ENCODE results near the gene HS1BP3.
A peak's percentile ranks its signal among the peaks of the same experiment; 100 is the strongest.

HS1BP3 gene

DNA sequence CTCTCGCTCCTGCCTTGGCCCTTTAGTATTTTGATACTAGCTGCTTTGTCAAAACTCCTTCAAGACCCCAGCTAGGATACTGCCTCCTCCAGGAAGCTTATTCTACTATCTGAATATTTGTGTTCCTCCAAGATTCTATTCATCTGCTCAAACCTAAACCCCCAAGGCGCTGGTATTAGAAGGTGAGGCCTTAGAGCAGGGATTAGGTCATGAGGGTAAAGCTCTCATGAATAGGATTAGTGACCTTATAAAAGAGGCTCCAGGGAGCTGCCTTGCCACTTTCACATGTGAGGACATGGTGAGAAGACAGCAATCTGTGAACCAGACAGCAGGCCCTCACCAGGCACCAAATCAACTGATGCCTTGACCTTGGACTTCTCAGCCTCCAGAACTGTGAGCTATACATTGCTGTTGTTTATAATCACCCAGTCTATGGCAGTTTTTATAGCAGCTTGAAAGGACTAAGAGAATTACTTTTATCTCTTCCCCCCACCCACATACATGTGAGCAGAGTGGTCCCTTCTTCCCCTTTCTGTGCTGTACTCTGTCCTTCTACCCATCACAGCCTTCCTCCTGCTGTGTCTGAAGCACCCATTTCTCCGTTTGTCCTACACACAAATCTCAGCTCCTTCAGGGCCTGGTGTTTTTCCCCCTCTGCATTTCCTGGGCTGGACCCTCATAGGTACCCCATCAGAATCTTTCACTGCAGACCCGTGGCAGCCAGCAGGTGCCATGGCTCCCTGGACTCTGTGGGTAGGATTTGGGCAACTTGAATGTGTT lies 54.5 kb downstream of the HS1BP3 start:
- no peak for DNase-seq

DNA sequence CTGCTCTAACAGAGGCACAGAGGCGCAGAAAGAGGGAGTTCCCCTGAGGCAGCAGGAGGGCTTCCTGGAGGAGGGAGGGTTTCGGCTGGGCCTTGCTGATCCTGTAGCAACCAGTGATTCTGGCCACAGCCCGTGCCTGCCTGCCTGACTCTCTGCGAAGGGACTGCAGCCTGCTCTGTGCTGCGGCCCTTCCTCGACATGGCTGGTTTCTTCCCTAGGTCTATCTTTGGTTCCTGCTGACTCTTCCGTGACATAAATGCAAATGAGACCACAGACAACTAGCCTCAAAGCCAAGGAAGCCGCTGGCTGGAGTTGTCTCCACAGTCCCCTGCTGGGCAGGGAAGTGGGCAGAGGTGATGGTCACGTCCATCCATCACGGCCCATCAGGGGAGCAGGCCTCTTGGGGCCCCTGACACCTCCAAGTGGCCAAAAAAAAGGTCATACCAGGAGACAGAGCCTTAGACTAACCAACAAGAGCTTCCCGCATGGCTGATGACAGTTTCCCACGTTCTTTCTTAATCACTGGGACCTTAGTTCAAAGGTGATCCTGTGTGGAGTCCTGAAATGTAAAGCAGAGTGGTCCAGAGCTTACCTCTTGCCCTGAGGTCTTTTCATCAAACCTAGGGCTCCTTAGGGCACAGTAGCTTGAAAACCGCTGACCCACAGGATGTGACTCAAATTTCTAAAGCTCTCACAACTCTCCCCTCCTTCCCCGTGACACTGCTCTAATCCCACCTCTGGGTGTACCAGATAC lies 55.3 kb downstream of the HS1BP3 start:
- peak; percentile 5 for DNase-seq

GRCh38 chr2:20594957-20595356 lies 55.9 kb downstream of the HS1BP3 start:
- no peak for DNase-seq

GRCh38 chr2:20594048-20594750 lies 56.7 kb downstream of the HS1BP3 start:
- no peak for DNase-seq

GRCh38 chr2:20593072-20594034 lies 57.5 kb downstream of the HS1BP3 start:
- DNase-seq: no peak

GRCh38 chr2:20592106-20593071 lies 58.5 kb downstream of the HS1BP3 start:
- no peak for DNase-seq

DNA sequence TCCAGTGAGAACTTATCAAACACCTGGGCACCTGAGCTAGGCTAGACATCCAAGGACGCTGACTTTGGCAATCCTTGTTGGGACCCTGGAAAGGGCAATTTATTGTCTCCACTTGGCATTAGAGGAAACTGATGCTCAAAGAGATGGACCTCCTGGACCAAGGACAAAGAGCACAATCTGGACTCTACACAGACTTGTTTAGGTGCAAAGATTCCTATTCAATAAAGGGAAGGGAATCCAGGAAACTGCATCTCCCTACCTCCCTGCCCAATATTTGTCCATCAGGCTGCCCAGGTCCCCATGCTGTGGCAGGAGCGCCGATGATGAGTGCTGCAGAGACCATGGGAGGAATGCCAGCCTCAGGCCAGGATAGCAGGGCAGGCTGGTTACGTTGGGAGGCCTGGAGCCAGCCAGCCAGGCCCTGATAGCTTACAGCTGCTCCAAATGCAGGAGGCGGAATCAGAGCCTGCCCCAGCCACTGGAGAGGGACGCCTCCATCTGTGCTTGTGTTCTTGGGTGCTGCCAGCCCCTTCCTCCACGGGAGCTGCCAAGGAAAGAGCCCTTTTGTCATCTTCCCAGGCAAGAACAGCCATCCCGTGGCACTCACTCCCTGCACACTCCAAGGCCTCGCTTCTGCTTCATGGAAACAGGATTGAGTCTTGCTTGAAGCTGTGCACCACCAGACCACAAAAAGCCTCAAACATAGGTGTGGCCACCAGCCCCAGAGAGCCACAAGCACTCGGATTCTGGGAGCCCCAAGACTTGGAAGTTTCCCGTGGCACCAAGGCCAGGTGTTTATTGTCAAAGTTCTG lies 60.0 kb downstream of the HS1BP3 start:
- no peak for DNase-seq

- DNase-seq: no peak
These were observed 60.8 kb downstream of the HS1BP3 start for GRCh38 chr2:20589975-20590703.

DNA sequence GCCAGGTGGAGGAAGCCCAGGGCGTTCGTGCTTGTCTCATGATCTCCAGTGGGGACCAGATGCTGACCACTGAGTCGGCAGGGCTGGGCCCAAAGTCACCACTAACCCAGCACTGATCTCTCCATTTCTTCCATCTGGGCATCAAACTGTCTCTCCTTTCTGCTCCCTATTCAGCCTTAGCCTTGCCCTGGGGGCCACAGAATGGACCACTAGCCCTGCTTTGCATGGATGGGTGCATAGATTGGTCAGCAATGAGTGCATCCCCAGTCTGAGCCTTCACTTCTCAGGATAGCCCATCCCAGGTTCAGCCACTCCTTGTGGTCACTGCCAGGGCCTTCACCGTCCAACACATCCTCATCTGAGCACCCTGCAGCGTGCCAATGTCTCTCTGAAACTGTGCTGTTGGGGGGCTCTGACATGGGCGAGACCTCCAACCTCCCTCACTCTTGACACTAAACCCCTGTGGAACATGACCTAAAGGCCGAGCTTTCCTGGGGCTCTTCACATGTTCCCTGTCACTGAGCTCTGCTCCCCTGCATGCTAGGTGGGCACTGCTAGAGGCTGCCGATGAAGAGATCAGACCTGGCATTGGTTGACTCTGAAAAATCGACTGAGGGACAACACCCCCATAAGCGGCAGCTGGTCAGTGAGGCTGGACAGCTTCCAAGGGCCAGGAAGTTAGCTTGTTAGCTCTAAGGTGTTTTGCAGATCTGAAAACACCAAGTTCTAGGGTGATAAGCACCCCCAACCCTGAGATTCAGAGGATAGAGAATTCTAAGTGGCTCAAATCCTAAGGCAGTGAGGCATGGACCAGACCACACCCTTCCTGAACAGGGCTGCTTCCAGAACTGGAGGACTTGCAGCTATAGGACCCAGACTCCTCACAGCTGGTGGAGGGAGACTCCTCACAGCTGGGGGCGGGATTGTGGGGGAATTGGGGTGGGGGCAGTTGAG lies 61.7 kb downstream of the HS1BP3 start:
- DNase-seq: no peak

DNA sequence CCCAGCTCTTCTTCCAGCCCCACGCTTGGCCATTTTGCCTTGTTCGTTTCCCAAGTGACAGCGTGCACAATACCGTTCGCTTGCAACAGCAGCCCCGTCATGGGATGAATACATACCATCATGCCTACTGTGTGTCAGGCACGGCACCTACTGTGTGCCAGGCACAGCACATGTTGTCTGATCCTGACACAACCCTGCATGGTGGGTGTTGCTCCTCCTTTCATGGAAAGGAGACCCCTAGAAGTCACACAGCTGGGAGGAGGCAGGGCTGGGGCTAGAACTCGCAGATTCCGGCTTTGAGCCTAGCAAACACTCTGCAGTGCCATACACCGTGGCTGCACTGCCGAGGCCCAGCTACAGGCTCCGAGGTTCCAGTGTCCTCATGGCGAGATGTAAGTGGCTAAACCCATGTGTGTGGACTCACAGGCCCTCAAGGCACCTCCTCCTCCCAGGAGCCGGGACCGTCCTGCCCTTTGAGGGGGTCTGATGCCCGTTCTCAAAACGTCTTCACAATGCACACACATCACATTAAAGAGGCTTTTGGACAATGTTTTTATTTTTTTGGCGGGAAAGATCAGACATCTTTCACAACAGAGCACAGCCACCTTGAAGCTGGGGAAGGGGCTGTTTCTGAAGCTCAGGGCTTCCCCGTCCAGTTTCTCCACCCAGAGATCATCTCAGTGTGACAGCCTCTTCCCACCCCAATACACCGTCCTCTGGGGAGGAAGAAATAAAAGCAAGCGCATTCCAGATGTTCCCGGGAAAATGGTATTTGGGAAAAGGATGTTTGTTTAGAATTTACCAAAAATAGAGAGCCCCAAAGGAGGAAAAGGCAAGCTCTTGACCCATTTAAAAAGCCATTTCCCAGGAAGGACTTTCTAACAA lies 64.9 kb downstream of the HS1BP3 start:
- DNase-seq: no peak

DNA sequence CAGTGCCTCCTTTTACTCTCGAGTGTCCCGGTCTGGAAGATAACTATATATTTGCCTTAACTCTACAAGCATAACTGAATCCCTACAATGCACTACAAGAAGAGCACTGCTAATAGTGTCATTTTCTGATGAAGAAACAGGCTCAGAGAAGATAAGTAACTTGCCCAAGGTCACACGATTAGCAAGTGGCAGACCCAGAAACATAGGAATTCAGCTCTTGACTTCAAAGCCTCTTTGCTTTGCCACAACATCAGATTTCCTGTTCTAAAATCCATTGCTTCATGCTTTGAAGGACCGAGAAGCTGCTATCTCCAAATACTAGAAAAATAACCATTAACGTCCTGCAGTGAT lies 65.6 kb downstream of the HS1BP3 start:
- no peak for DNase-seq

DNA sequence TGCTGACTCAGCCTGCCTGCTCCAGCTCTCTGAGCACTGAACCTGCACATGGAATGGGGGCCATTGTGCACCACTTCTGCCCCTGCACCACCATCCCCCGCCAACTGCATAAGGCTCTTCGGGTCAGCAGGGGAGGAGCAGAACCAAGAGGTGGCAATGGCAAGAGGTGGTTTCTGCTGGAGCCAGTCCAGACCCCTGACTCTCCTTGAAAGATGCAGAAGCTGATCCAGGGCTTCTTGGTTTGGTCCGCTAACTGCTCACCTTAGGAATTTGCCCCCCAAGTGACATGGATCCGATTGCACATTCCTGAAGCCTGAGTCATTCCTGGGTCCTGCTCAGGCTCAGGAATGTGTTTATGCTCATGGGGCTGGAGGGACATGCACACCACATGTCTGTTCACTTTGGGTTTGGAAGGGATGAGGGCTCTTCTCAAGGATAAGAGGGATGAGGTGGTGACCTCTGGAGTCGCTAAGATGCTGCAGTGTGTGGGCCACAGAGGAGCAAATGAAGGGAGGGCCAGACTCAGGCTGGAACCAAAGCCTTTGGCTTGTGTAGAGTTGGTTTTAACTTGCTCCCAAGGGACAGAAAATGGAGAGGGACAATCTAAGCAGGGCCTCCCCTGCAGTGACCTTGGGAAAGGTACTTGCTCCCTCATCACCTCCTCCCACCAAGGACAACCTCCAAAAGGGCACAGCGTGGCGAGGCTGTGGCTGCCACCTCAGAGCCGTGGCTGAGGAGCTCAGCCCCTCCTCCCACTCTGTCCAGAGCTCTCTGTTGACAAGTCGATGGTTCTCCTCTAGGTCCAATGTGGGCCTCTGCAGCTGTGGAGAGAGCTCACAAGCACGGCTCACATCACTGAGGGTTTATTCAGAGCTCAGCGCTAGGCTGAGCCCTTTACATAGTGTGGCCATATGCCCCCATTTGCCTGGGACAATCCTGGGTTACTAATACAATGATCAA lies 66.2 kb downstream of the HS1BP3 start:
- no peak for DNase-seq

- DNase-seq: no peak
These were observed 66.9 kb downstream of the HS1BP3 start for GRCh38 chr2:20584045-20584398.

- no peak for DNase-seq
These were observed 67.4 kb downstream of the HS1BP3 start for GRCh38 chr2:20583425-20583881.

GRCh38 chr2:20582600-20583221 lies 68.2 kb downstream of the HS1BP3 start:
- no peak for DNase-seq
